ENCODE data around the gene AZU1.

AZU1 gene

GRCh38 chr19:797528-798414 lies 29.9 kb upstream of the AZU1 start:
- peak; percentile 60 for DNase-seq

- no peak for DNase-seq
Measured at GRCh38 chr19:798415-799075, 29.1 kb upstream of the AZU1 start.

GRCh38 chr19:799076-799881 lies 28.4 kb upstream of the AZU1 start:
- DNase-seq = no peak

GRCh38 chr19:800360-801029 lies 27.1 kb upstream of the AZU1 start:
- DNase-seq = no peak

- DNase-seq = no peak
Measured at GRCh38 chr19:801030-801860, 26.4 kb upstream of the AZU1 start.

GRCh38 chr19:801861-802497 lies 25.7 kb upstream of the AZU1 start:
- no peak for DNase-seq

- peak; percentile 38 for DNase-seq
Measured at GRCh38 chr19:802498-803098, 25.0 kb upstream of the AZU1 start.

- DNase-seq = no peak
Measured at GRCh38 chr19:803099-803561, 24.5 kb upstream of the AZU1 start.

- no peak for DNase-seq
Measured at GRCh38 chr19:803686-804418, 23.8 kb upstream of the AZU1 start.

- DNase-seq = no peak
Measured at GRCh38 chr19:804419-805165, 23.0 kb upstream of the AZU1 start.

- DNase-seq = no peak
Measured at GRCh38 chr19:805166-805551, 22.5 kb upstream of the AZU1 start.

- DNase-seq = no peak
Measured at GRCh38 chr19:805600-806550, 21.8 kb upstream of the AZU1 start.

GRCh38 chr19:806815-807421 lies 20.7 kb upstream of the AZU1 start:
- no peak for DNase-seq

- DNase-seq = no peak
Measured at GRCh38 chr19:807627-808422, 19.8 kb upstream of the AZU1 start.

- no peak for DNase-seq
Measured at GRCh38 chr19:808423-808775, 19.2 kb upstream of the AZU1 start.

- DNase-seq = no peak
Measured at GRCh38 chr19:810077-810855, 17.4 kb upstream of the AZU1 start.

Measured in NCI-H2227 treated with DMSO at 0.1 percent for 48 hours (cell line).